Breast epithelium (tissue), 3 donors: ENCODE measurements around the gene KCMF1.

ENCODE experiments used
- POLR2A ChIP-seq: fragments of 450-650 bp; IDR thresholded peaks from one replicate; pipeline ENCODE4 v1.6.1; 2016; ENCODE audit warnings: antibody characterized with exemption, mild to moderate bottlenecking, moderate library complexity
- POLR2AphosphoS5 ChIP-seq, 3 donors: sonication (generic); formaldehyde crosslinking; IDR thresholded peaks; one replicate each; pipeline ENCODE4 v1.6.1; 2017; ENCODE audit warnings: antibody characterized with exemption in 3 of 3
- TF ChIP-seq, protein P1 (sequence below), 3 donors: fragments of 450-650 bp; IDR thresholded peaks; one replicate each; pipeline ENCODE4 v1.5.1; 2016 to 2017; ENCODE audit warnings: antibody characterized with exemption in 3 of 3, mild to moderate bottlenecking in 3 of 3, moderate library complexity in 3 of 3

DNA sequence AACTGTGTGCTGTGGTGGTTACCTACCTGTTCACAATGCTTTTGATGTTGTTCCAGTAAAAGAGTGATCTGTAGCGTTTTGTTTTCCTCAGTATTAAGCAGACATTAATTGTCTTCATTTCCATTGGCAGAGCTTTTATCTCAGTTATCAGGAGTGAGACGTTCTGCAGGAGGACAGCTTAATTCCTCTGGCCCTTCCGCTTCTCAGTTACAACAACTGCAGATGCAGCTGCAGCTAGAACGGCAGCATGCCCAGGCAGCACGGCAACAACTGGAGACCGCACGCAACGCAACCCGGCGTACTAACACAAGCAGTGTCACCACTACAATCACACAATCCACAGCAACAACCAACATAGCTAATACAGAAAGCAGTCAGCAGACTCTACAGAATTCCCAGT is 78.3 kb downstream of the KCMF1 start:
- TF ChIP-seq, protein P1, sequence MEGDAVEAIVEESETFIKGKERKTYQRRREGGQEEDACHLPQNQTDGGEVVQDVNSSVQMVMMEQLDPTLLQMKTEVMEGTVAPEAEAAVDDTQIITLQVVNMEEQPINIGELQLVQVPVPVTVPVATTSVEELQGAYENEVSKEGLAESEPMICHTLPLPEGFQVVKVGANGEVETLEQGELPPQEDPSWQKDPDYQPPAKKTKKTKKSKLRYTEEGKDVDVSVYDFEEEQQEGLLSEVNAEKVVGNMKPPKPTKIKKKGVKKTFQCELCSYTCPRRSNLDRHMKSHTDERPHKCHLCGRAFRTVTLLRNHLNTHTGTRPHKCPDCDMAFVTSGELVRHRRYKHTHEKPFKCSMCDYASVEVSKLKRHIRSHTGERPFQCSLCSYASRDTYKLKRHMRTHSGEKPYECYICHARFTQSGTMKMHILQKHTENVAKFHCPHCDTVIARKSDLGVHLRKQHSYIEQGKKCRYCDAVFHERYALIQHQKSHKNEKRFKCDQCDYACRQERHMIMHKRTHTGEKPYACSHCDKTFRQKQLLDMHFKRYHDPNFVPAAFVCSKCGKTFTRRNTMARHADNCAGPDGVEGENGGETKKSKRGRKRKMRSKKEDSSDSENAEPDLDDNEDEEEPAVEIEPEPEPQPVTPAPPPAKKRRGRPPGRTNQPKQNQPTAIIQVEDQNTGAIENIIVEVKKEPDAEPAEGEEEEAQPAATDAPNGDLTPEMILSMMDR (IDR thresholded peaks at IDR 0.05) = no peak
- TF ChIP-seq POLR2A (no peak), POLR2AphosphoS5 (IDR thresholded peaks at IDR 0.05) (no peak)
